K562 (cell line): ENCODE measurements around the gene VIPR2. TPM values are rescaled to one million over a fixed set of nuclear protein-coding genes. Genes with fewer than 3 reads are reported as not detected.

Source experiments
- ATAC-seq: fragments of 200-7000 bp; cut with Tn5 transposase; 3 replicates; pipeline ENCODE4 v1.9.1; 2020; ENCODE audit warnings: moderate library complexity
- BruUV-seq: library from RNA; stranded (reverse); fragments of 400-500 nt; replicated peaks from 2 replicates; lab custom pipeline; 2021; lab: Mats Ljungman, UMichigan
- CTCF ChIA-PET: fragments of 300-600 bp; formaldehyde crosslinking; extraction: SDS; loops from one replicate; lab custom pipeline; 2021; ENCODE audit warnings: low intra/inter-chr PET ratio; lab: Yijun Ruan, JAX
- POLR2A ChIA-PET: fragments of 300-600, 350-650 bp; sonication (Branson Sonifier 250); formaldehyde crosslinking; extraction: SDS; loops from one replicate; lab custom pipeline; 2021; ENCODE audit warnings: antibody characterized with exemption, inconsistent platforms; lab: Yijun Ruan, JAX
- DNase-seq, 4 experiments: peaks; one replicate each; pipeline versions ENCODE4 v3.0.0 to v3.0.0-alpha.2; 2011 to 2018; ENCODE audit warnings: low spot score in 3 of 4, mixed read lengths in 3 of 4; ENCODE audit errors: extremely low read depth in 1 of 4
- FAIRE-seq: peaks from 2 replicates; lab custom pipeline; 2011; peaks lifted over from hg19 to GRCh38; lab: Jason Lieb, UNC
- H2AFZ ChIP-seq: 2 replicates; pipeline ENCODE4 v1.6.0; 2011; ENCODE audit warnings: low read depth, low read length, control low read depth, inconsistent platforms
- H3K27ac ChIP-seq: fragments of 200-600 bp; 3 replicates; pipeline ENCODE4 v1.8.0; 2011; ENCODE audit warnings: low read depth, mild to moderate bottlenecking, control low read depth, inconsistent platforms, low read length, moderate library complexity, mixed read lengths; ENCODE audit errors: extremely low read depth
- H3K27me3 ChIP-seq, 2 experiments: fragments of 300-600 bp in 1 of 2; 2 replicates in 1 of 2; 3 replicates in 1 of 2; pipeline versions ENCODE4 v1.6.0 to v1.8.0; 2011; ENCODE audit warnings: inconsistent platforms in 2 of 2, low read length in 2 of 2, mild to moderate bottlenecking in 1 of 2, mixed read lengths in 1 of 2, moderate library complexity in 1 of 2; ENCODE audit not compliant: control insufficient read depth in 2 of 2, insufficient read depth in 2 of 2
- H3K36me3 ChIP-seq: fragments of 300-600 bp; 3 replicates; pipeline ENCODE4 v1.8.0; 2011; ENCODE audit warnings: mild to moderate bottlenecking, low read length, inconsistent platforms; ENCODE audit not compliant: control insufficient read depth, insufficient read depth
- H3K4me1 ChIP-seq, 2 experiments: fragments of 200-600 bp in 1 of 2; replicated peaks in 1 of 2; 2 replicates in 1 of 2; 3 replicates in 1 of 2; pipeline versions ENCODE4 v1.5.1 to v1.8.0; 2011; ENCODE audit warnings: inconsistent platforms in 2 of 2, low read length in 2 of 2, mild to moderate bottlenecking in 1 of 2, mixed read lengths in 1 of 2, moderate library complexity in 1 of 2; ENCODE audit not compliant: control insufficient read depth in 2 of 2, insufficient read depth in 2 of 2
- H3K4me2 ChIP-seq: 2 replicates; pipeline ENCODE4 v1.6.1; 2011; ENCODE audit warnings: low read length, control low read depth, inconsistent platforms, mixed read lengths; ENCODE audit not compliant: insufficient read depth
- H3K4me3 ChIP-seq: fragments of 200-600 bp; sonication (generic), shearing (Covaris generic); 2 replicates; pipeline ENCODE4 v1.5.1; 2016; ENCODE audit warnings: control low read depth, inconsistent platforms
- H3K79me2 ChIP-seq: fragments of 200-600 bp; 3 replicates; pipeline ENCODE4 v1.8.0; 2011; ENCODE audit warnings: low read length, inconsistent platforms; ENCODE audit not compliant: control insufficient read depth, insufficient read depth
- H3K9ac ChIP-seq, 2 experiments: 2 replicates each; pipeline versions ENCODE4 v1.6.0 to v1.6.1; 2011; ENCODE audit warnings: low read depth in 2 of 2, low read length in 2 of 2, control low read depth in 1 of 2, inconsistent platforms in 1 of 2, mild to moderate bottlenecking in 1 of 2, mixed read lengths in 1 of 2; ENCODE audit not compliant: insufficient read depth in 1 of 2
- H3K9me1 ChIP-seq: one replicate; pipeline ENCODE4 v1.6.0; 2011; ENCODE audit warnings: inconsistent platforms, mild to moderate bottlenecking, low read length, moderate library complexity; ENCODE audit not compliant: control insufficient read depth, insufficient read depth
- H3K9me3 ChIP-seq: replicated peaks from 2 replicates; pipeline ENCODE4 v1.5.1; 2011; ENCODE audit warnings: low read depth, low read length, inconsistent platforms; ENCODE audit not compliant: control insufficient read depth, insufficient read depth
- H4K20me1 ChIP-seq: replicated peaks from 2 replicates; pipeline ENCODE4 v1.6.1; 2011; ENCODE audit warnings: low read length, inconsistent platforms, mixed read lengths; ENCODE audit not compliant: control insufficient read depth, insufficient read depth
- DEAF1 ChIP-seq: fragments of 450-650 bp; formaldehyde crosslinking; IDR thresholded peaks from 2 replicates; pipeline ENCODE4 v1.4.0; 2020; ENCODE audit warnings: mild to moderate bottlenecking, moderate library complexity
- ETV1 ChIP-seq: fragments of 450-650 bp; conservative IDR thresholded peaks from 2 replicates; pipeline ENCODE4 v1.6.1; 2016; ENCODE audit warnings: missing genetic modification characterization, control low read depth, low read depth, missing compliant biosample characterization
- MCM3 ChIP-seq: fragments of 450-650 bp; IDR thresholded peaks from 2 replicates; pipeline ENCODE4 v1.6.1; 2016
- PURB ChIP-seq: sonication (generic); formaldehyde crosslinking; IDR thresholded peaks from 2 replicates; pipeline ENCODE4 v1.9.0; 2021; ENCODE audit warnings: low read depth, mild to moderate bottlenecking, missing genetic modification reagents
- SMAD1 ChIP-seq: fragments of 150-350 bp; IDR thresholded peaks from 2 replicates; pipeline ENCODE4 v1.6.1; 2014; ENCODE audit warnings: low read length, low read depth; ENCODE audit not compliant: partially characterized antibody
- SMAD3 ChIP-seq: fragments of 450-650 bp; formaldehyde crosslinking; conservative IDR thresholded peaks from 2 replicates; pipeline ENCODE4 v1.4.0; 2020; ENCODE audit warnings: mild to moderate bottlenecking
- ZNF639 ChIP-seq, 2 experiments: fragments of 200-800 bp in 1 of 2; sonication (Bioruptor generic) in 1 of 2; sonication (generic) in 1 of 2; formaldehyde crosslinking in 1 of 2; IDR thresholded peaks in 1 of 2; conservative IDR thresholded peaks in 1 of 2; 2 replicates each; pipeline versions ENCODE4 v1.5.0 to v1.6.1; 2016 to 2020; ENCODE audit warnings: missing compliant biosample characterization in 1 of 2, missing genetic modification characterization in 1 of 2, missing genetic modification reagents in 1 of 2
- WGBS: fragments of 100-300 bp; shearing (Covaris generic); methylation state at CpG from one replicate; pipeline ENCODE4 v1.1.6; 2016; ENCODE audit warnings: low coverage, mixed read lengths; ENCODE audit not compliant: insufficient coverage; ENCODE audit errors: missing lambda C conversion rate; 5-methylcytosine and 5-hydroxymethylcytosine counted together
- in situ Hi-C: fragments of 300-500 bp; cut with MboI; formaldehyde crosslinking; loops from 4 replicates; pipeline ENCODE4 v1.15.0; 2018; ENCODE audit warnings: inconsistent platforms, mixed read lengths
- intact Hi-C: fragments of 100-400 bp; cut with micrococcal nuclease; formaldehyde crosslinking; loops from 2 replicates; pipeline ENCODE4 v1.14.2; 2022
- polyA plus RNA-seq, 8 experiments: library from polyadenylated mRNA; depleted of rRNA in 4 of 8; stranded (reverse) in 5 of 8; unstranded in 3 of 8; fragments of >200 nt; fragmentation: Nextera tagmentation in 2 of 8; fragmentation: Illumina TruSeq in 1 of 8; extraction: Ambion mirVana in 2 of 8; extraction: Trizol in 1 of 8; gene quantifications; 2 replicates each; pipeline versions ENCODE4 v1.2.1 to v1.2.3, GENCODE V29; 2011 to 2014; ENCODE audit warnings: inconsistent platforms in 1 of 8, missing spikeins in 1 of 8
- total RNA-seq, 7 experiments: library from RNA; depleted of rRNA in 6 of 7; stranded (reverse); fragments of >200 nt in 6 of 7; fragmentation: Illumina TruSeq in 2 of 7; extraction: Trizol in 2 of 7; gene quantifications; 2 replicates each; pipeline versions ENCODE4 v1.2.1 to v1.2.3, GENCODE V29; 2011 to 2021; ENCODE audit warnings: low replicate concordance in 1 of 7
- TF ChIP-seq, protein P1 (sequence below), 2 experiments: fragments of 150-350 bp in 1 of 2; IDR thresholded peaks; 2 replicates each; pipeline ENCODE4 v1.6.1; 2012 to 2016; ENCODE audit warnings: low read depth in 2 of 2, low read length in 2 of 2, mild to moderate bottlenecking in 1 of 2, moderate library complexity in 1 of 2
- TF ChIP-seq, protein P2 (sequence below): sonication (generic); formaldehyde crosslinking; IDR thresholded peaks from 2 replicates; pipeline ENCODE4 v1.8.0; 2022; ENCODE audit warnings: mild to moderate bottlenecking, missing genetic modification reagents

The VIPR2 gene
- total and polyA plus RNA-seq, 9 of the 15 experiments (the other 6 are each of a cell fraction or from before 2014, with no cell fraction given) = 0.04 TPM; not detected in 8

GRCh38 chr7:158997471-158997870, 147.2 kb downstream of the VIPR2 start:
- ATAC-seq = no peak
- FAIRE-seq = no peak
- CTCF ChIA-PET = interaction anchor here (0.7 kb wide), 1 partner anchor 54 kb away, joined by 3 read pairs; no protein-coding TSS in a partner anchor
- Histone ChIP-seq H3K9me1 (no peaks in the 10 kb centered on the region), H3K4me2 (no peak overlapping the region), H3K36me3 (no peaks in the 10 kb centered on the region)
- intact Hi-C loops = no loop called here
- TF ChIP-seq, protein P1, sequence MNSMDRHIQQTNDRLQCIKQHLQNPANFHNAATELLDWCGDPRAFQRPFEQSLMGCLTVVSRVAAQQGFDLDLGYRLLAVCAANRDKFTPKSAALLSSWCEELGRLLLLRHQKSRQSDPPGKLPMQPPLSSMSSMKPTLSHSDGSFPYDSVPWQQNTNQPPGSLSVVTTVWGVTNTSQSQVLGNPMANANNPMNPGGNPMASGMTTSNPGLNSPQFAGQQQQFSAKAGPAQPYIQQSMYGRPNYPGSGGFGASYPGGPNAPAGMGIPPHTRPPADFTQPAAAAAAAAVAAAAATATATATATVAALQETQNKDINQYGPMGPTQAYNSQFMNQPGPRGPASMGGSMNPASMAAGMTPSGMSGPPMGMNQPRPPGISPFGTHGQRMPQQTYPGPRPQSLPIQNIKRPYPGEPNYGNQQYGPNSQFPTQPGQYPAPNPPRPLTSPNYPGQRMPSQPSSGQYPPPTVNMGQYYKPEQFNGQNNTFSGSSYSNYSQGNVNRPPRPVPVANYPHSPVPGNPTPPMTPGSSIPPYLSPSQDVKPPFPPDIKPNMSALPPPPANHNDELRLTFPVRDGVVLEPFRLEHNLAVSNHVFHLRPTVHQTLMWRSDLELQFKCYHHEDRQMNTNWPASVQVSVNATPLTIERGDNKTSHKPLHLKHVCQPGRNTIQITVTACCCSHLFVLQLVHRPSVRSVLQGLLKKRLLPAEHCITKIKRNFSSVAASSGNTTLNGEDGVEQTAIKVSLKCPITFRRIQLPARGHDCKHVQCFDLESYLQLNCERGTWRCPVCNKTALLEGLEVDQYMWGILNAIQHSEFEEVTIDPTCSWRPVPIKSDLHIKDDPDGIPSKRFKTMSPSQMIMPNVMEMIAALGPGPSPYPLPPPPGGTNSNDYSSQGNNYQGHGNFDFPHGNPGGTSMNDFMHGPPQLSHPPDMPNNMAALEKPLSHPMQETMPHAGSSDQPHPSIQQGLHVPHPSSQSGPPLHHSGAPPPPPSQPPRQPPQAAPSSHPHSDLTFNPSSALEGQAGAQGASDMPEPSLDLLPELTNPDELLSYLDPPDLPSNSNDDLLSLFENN (IDR thresholded peaks at IDR 0.05; ENCODE audit: low read depth in 2 of 2, low read length in 2 of 2) = no peak
- TF ChIP-seq MCM3 = no peak
- no peak for TF ChIP-seq DEAF1 (CRISPR knock-in tag)
- TF ChIP-seq, protein P2, sequence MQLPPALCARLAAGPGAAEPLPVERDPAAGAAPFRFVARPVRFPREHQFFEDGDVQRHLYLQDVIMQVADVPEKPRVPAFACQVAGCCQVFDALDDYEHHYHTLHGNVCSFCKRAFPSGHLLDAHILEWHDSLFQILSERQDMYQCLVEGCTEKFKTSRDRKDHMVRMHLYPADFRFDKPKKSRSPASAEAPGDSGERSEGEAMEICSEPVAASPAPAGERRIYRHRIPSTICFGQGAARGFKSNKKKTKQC (CRISPR knock-in tag) = no peak
- TF ChIP-seq ZNF639 (CRISPR knock-in tag; conservative IDR thresholded peaks at IDR 0.05 in 1 of 2, IDR thresholded peaks at IDR 0.05 in 1 of 2) = no peak
- TF ChIP-seq ETV1 (tag) = no peak
- no peak for TF ChIP-seq PURB (CRISPR knock-in tag)
- no peak for TF ChIP-seq SMAD3 (CRISPR knock-in tag)
- TF ChIP-seq SMAD1 = no peak
- TF ChIP-seq, all 486 proteins: peak for 0
- POLR2A ChIA-PET = interaction anchor here (0.6 kb wide), 1 partner anchor 142 kb away, joined by 3 read pairs; no protein-coding TSS in a partner anchor
- Histone ChIP-seq H3K4me3 (no peak overlapping the region), H3K27ac (no peak overlapping the region), H4K20me1 (no peaks in the 10 kb centered on the region), H2AFZ (no peak overlapping the region), H3K9ac (no peak overlapping the region), H3K79me2 (no peaks in the 10 kb centered on the region), H3K27me3 (peaks cover 51 to 81% of the 10 kb centered on the region in 2 experiments), H3K4me1 (peaks cover 0 to 34% of the 10 kb centered on the region in 2 experiments; a peak in 2 of 5 replicates), H3K9me3 (peaks cover 4% of the 10 kb centered on the region)
- WGBS = 47% methylated on average over 22 of the region's 22 CpGs
- no peak for DNase-seq
- BruUV-seq = no TSS peak
- in situ Hi-C loops = no loop called here
